ENCODE data around the gene INPP4A.

The INPP4A gene

DNA sequence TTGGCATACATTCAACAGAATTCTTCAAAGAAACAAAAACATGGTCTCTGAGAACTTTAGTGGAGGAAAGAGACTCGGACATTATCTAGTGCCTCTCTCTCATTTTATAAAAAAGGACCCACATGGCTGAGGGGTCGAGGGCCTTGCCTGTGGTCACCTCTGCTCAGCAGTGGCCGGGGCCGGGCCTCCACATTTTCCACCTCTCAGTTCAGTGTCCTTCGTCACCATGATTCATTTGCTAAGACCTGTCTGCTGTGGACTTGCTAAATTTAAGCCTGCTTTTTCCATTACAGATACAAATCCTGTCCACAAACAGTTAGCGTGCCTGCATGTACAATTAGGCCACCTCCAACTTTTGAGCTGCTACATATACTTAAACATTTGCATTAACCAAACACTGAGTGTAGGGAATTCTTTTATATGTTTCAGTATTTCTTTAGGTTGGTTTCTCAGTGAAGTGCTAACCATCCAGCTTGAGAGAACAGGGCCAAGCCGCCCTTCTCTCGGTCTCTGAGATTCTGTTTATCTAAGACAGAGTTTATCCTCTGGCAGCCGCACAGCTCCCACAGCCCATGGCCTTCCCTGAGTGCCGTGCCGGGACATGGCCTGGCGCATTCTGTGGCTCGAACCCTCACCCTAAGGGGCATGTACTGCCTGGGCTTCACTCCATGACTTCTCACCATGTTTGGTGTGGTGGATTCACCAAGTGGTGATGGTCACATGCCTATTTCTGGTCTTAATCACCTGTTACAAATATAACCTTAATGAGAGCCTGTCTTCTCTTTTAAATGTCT is 117.4 kb downstream of the INPP4A start:
- no peak for DNase-seq (ENCODE audit: low read depth in 2 of 2)

DNA sequence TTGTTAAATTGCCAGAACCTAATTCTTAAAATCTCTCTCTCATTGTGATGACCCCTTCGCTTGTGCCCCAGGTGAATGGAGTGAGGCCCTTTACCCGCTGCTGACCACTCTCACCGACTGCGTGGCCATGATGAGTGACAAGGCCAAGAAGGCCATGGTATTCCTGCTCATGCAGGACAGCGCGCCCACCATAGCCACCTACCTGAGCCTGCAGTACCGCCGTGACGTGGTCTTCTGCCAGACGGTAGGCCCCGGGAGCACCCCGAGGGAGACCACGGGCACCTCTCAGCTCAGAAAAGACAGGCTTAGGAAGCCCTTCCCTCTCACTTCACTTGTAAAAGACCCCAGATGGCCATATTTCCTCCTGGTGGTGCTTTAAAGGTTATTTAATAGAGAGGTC is 118.7 kb downstream of the INPP4A start:
- DNase-seq (ENCODE audit: low read depth in 2 of 2) = no peak

DNA sequence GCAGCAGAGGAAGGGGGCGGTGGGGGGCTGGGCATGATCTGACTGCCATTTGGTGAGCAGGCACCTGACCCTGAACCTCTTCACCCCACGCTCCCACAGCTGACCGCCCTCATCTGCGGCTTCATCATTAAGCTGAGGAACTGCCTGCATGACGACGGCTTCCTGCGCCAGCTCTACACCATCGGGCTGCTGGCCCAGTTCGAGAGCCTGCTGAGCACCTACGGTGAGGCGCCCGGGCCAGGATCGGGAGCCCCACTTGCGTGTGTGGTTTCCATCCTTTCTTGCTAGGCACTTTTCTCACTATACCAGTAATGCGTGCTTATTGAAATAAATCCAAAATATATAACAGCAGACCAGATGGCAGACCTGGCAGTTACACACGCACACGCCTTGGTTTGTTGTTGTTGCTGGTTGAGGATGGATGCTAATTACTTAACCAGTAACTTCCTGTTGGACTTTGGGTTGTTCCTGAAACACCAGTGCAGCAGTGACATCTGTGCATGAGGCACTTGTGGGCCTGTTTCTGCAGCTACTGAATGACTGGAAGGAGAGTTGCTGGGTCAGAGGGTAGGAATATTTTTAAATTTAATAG is 120.0 kb downstream of the INPP4A start:
- no peak for DNase-seq (ENCODE audit: low read depth in 2 of 2)

- DNase-seq (ENCODE audit: low read depth in 2 of 2) = no peak
These were observed 120.7 kb downstream of the INPP4A start for GRCh38 chr2:98565286-98565860.

- DNase-seq (ENCODE audit: low read depth in 2 of 2) = no peak
These were observed 121.3 kb downstream of the INPP4A start for GRCh38 chr2:98565941-98566340.

GRCh38 chr2:98568161-98568956 is 123.7 kb downstream of the INPP4A start:
- no peak for DNase-seq (ENCODE audit: low read depth in 2 of 2)

- peak; percentile 50 to 51 for DNase-seq (ENCODE audit: low read depth in 2 of 2)
These were observed 124.6 kb downstream of the INPP4A start for GRCh38 chr2:98569197-98569793.

DNA sequence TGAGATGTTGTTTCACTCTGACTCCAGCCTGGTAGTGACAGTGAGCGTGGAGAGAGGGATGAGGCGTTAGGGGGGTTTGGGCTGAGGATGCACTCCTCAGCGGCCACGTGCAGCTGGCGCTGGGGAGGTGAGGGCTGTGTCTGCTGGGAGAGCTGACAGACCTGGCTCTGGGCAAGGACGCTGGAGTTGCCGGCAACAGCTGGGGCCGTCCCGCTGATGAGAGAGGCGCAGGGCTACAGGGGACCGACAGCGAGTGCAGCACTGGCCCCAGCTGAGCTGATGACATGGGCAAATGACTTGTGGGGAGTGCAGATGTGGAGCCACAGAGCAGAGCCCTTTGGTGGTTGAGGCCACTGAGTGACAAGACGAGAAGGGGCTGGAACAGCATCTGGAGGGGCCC is 125.3 kb downstream of the INPP4A start:
- no peak for DNase-seq (ENCODE audit: low read depth in 2 of 2)

DNA sequence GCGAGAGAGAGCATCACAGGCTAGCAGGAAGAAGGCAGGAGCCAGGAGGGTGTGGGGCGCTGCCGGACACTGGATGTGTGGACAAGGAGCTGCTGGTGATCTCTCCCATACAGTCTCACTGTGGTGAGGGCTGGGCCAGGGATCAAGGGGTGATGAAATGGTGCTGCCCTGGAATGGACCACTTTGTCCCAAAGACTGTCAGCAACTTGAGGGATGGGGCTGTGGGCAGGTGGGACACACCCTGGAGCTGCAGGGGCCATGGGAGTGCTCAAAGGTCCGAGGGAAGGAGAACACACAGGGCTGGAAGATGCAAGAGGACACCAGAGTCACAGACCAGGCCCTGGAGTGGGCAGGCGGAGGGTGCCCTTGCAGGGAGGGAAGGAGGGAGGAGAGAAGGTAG is 125.7 kb downstream of the INPP4A start:
- no peak for DNase-seq (ENCODE audit: low read depth in 2 of 2)

- no peak for DNase-seq (ENCODE audit: low read depth in 2 of 2)
These were observed 126.6 kb downstream of the INPP4A start for GRCh38 chr2:98571121-98571701.

DNA sequence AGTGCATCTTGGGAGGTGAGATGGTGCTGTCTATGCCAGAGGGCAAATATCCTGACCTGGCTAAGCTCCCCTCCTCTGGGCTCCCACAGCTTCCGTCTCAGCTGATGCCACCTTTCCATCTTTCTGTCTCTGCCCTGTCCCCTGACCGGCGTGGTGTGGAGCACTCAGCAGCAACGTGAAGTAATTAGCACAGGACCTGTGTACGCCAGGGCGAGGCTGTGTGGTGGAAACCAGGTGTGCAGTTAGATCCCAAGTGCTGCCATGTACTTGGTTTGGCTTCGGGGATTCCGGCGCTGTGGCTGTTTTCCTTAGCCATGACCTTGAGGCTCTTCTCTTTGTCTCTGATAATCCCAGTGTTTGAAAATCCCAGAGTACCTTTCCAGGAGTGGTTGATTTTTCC is 127.1 kb downstream of the INPP4A start:
- DNase-seq (ENCODE audit: low read depth in 2 of 2) = no peak

GRCh38 chr2:98572211-98572610 is 127.6 kb downstream of the INPP4A start:
- no peak for DNase-seq (ENCODE audit: low read depth in 2 of 2)

GRCh38 chr2:98572676-98573075 is 128.0 kb downstream of the INPP4A start:
- DNase-seq (ENCODE audit: low read depth in 2 of 2) = no peak

DNA sequence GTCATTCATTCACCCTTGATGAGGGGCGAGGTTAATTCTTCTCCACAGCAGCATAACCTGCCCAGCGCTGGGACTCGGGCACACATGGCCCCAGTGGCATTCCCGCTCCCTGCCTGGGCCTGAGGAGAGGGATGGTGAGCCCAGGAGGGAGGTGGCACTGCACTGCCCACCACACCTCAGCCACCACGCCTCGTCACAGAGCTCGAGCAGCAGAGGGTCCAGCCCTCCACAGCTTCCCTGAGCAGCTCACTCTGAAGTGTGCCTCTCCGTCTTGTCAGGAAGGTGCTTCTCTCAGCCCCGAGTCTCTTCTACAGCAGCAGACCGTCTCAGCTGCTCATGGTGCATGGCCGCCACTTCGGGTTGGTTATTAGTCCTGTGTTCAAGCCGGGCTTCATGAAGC is 128.8 kb downstream of the INPP4A start:
- DNase-seq (ENCODE audit: low read depth in 2 of 2) = no peak

GRCh38 chr2:98576666-98577312 is 132.1 kb downstream of the INPP4A start:
- no peak for DNase-seq (ENCODE audit: low read depth in 2 of 2)

DNA sequence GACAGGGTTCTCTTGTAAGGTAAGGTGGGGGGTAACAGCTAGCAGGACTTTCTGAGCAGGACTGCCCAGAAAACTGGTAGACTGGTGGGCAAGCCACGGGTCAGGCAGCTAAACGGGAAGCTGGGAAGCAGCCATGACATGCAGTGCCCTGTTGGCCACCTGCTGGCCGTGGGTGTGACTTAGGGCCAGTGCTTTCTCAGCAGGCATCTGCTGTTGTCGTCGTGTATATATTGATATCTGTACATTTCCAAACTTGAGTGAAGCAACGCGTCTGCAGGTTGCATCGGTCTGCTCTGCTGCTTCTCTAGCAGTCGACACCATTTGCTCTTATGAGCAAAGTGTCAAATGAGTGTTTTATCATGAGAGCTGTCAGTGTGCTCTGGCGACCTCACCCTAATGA is 132.7 kb downstream of the INPP4A start:
- no peak for DNase-seq (ENCODE audit: low read depth in 2 of 2)

DNA sequence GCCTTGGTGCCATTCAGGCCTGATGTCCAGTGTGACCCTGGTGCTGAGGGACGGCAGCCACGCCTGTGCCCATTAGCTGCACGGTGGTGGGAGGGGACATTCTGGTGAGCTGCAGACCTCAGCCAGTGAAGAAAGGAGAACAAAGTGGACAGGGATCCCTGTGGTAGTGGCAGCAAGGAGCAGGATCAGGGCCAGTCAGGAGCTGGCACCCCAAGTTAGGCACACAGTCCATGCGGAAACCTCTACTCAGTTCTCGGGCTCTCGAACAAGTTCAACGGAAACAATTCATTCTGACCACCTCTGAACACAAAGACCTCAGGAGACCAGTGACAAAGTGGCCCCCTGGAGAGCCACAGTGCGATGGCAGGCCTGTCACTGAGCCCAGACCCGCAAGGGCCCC is 133.6 kb downstream of the INPP4A start:
- DNase-seq (ENCODE audit: low read depth in 2 of 2) = no peak

GRCh38 chr2:98579926-98580325 is 135.3 kb downstream of the INPP4A start:
- no peak for DNase-seq (ENCODE audit: low read depth in 2 of 2)

- DNase-seq (ENCODE audit: low read depth in 2 of 2) = no peak
These were observed 136.1 kb downstream of the INPP4A start for GRCh38 chr2:98580656-98581284.

DNA sequence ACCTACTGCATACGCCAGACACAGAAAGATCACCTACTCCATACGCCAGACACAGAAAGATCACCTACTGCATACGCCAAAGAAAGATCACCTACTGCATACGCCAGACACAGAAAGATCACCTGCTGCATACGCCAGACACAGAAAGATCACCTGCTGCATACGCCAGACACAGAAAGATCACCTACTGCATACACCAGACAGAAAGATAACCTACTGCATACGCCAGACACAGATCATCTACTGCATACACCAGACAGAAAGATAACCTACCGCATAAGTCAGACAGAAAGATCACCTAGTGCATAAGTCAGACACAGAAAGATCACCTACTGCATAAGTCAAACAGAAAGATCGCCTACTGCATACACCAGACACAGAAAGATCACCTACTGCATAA is 137.9 kb downstream of the INPP4A start:
- DNase-seq (ENCODE audit: low read depth in 2 of 2) = no peak

DNA sequence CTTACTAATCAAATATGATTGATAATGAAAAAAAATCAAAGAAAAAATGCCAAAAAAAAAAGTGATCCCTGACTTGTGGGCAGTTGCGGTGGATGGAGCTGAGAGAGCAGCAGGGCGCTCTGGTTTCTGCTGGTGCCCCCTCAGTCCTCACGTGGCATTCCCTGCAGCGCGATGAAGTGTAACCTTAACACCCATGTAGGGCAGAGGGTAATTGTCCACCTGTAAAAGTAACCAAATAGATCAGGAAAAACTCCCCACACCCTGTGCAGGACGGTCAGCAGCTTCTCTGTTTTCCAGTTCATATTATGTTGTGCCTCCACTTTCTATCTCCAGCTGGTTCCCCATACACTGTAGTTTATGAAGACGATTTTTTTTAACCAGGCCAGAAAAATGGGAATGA is 138.6 kb downstream of the INPP4A start:
- no peak for DNase-seq (ENCODE audit: low read depth in 2 of 2)

All from stimulated activated CD8-positive, alpha-beta memory T cell treated with anti-CD3 and anti-CD28 coated beads, Interleukin-2, amount 100 ng/mL, for 1 hour (primary cell).